Neural cell (in vitro differentiated cells): ENCODE data around the gene ANTXR2.

ENCODE experiments used
- CTCF ChIP-seq: fragments of 450-650 bp; IDR thresholded peaks from 2 replicates; pipeline ENCODE4 v1.5.1; 2014; ENCODE audit warnings: antibody characterized with exemption, mild to moderate bottlenecking, moderate library complexity; ENCODE audit not compliant: poor library complexity, severe bottlenecking
- EZH2 ChIP-seq: fragments of 200-600, 300-800 bp; shearing (Covaris generic), sonication (generic); IDR thresholded peaks from 2 replicates; pipeline ENCODE4 v1.6.1; 2014; ENCODE audit warnings: antibody characterized with exemption, low read length, borderline replicate concordance, mild to moderate bottlenecking; ENCODE audit not compliant: insufficient read depth, poor library complexity, severe bottlenecking
- TAF1 ChIP-seq: IDR thresholded peaks from 2 replicates; pipeline ENCODE4 v1.6.1; 2012; ENCODE audit warnings: low read depth

GRCh38 chr4:79947386-79947785 lies 125.6 kb downstream of the ANTXR2 start:
- no peak for TF ChIP-seq CTCF
- TF ChIP-seq TAF1 = no peak
- no peak for TF ChIP-seq EZH2
